ENCODE results near the gene OSBPL2.

- TF ChIP-seq EP300 (IDR thresholded peaks at IDR 0.05) (peak; percentile 34 to 77), POLR2A (IDR thresholded peaks at IDR 0.05) (peak in 1 of 2 donors; percentile 28)
- TF ChIP-seq, protein P1, sequence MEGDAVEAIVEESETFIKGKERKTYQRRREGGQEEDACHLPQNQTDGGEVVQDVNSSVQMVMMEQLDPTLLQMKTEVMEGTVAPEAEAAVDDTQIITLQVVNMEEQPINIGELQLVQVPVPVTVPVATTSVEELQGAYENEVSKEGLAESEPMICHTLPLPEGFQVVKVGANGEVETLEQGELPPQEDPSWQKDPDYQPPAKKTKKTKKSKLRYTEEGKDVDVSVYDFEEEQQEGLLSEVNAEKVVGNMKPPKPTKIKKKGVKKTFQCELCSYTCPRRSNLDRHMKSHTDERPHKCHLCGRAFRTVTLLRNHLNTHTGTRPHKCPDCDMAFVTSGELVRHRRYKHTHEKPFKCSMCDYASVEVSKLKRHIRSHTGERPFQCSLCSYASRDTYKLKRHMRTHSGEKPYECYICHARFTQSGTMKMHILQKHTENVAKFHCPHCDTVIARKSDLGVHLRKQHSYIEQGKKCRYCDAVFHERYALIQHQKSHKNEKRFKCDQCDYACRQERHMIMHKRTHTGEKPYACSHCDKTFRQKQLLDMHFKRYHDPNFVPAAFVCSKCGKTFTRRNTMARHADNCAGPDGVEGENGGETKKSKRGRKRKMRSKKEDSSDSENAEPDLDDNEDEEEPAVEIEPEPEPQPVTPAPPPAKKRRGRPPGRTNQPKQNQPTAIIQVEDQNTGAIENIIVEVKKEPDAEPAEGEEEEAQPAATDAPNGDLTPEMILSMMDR (IDR thresholded peaks at IDR 0.05), result peak; percentile 78 to 95 (median 91)
Measured at GRCh38 chr20:62301773-62302340, 63.5 kb downstream of the OSBPL2 start.
